Ectodermal cell (in vitro differentiated cells): ENCODE results near the gene GNE. TPM values are rescaled to one million over a fixed set of nuclear protein-coding genes. Genes with fewer than 3 reads are reported as not detected.
"Not testable (repeated sequence)": the region's sequence is repeated elsewhere in the genome, so short reads cannot be mapped to it uniquely, and the experiment has no call there.

Source experiments
- H3K27ac ChIP-seq: 2 replicates; pipeline ENCODE4 v1.7.0; 2013; ENCODE audit warnings: mild to moderate bottlenecking, low read depth, low read length; ENCODE audit not compliant: insufficient read depth, poor library complexity, severe bottlenecking
- H3K27me3 ChIP-seq: 2 replicates; pipeline ENCODE4 v1.7.0; 2013; ENCODE audit warnings: mild to moderate bottlenecking, low read length; ENCODE audit not compliant: insufficient read depth, control insufficient read depth, poor library complexity, severe bottlenecking
- H3K36me3 ChIP-seq: one replicate; pipeline ENCODE4 v1.7.0; 2013; ENCODE audit warnings: low read length; ENCODE audit not compliant: control insufficient read depth, insufficient read depth
- H3K4me1 ChIP-seq: one replicate; pipeline ENCODE4 v1.7.0; 2013; ENCODE audit warnings: low read length; ENCODE audit not compliant: control insufficient read depth, insufficient read depth
- H3K4me3 ChIP-seq: 2 replicates; pipeline ENCODE4 v1.7.0; 2013; ENCODE audit warnings: low read depth, low read length, control low read depth; ENCODE audit not compliant: insufficient read depth
- H3K9me3 ChIP-seq: 2 replicates; pipeline ENCODE4 v1.7.0; 2013; ENCODE audit warnings: mild to moderate bottlenecking, low read length, moderate library complexity; ENCODE audit not compliant: control insufficient read depth
- WGBS, 2 experiments: methylation state at CpG; one replicate each; pipeline ENCODE4 v1.1.7; 2013; ENCODE audit warnings: missing lambda C conversion rate in 2 of 2; 5-methylcytosine and 5-hydroxymethylcytosine counted together
- polyA plus RNA-seq, 4 experiments: library from polyadenylated mRNA; stranded (reverse); fragments of 50-300 nt; gene quantifications; one replicate each; pipeline ENCODE4 v1.2.3, GENCODE V29; 2013

Gene GNE, protein sequence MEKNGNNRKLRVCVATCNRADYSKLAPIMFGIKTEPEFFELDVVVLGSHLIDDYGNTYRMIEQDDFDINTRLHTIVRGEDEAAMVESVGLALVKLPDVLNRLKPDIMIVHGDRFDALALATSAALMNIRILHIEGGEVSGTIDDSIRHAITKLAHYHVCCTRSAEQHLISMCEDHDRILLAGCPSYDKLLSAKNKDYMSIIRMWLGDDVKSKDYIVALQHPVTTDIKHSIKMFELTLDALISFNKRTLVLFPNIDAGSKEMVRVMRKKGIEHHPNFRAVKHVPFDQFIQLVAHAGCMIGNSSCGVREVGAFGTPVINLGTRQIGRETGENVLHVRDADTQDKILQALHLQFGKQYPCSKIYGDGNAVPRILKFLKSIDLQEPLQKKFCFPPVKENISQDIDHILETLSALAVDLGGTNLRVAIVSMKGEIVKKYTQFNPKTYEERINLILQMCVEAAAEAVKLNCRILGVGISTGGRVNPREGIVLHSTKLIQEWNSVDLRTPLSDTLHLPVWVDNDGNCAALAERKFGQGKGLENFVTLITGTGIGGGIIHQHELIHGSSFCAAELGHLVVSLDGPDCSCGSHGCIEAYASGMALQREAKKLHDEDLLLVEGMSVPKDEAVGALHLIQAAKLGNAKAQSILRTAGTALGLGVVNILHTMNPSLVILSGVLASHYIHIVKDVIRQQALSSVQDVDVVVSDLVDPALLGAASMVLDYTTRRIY
- 20.9 TPM for polyA plus RNA-seq (2013, experiment 1 of 4)
- polyA plus RNA-seq (2013, experiment 2 of 4) = 20.0 TPM
- 16.8 TPM for polyA plus RNA-seq (2013, experiment 3 of 4)
- polyA plus RNA-seq (2013, experiment 4 of 4) = 16.8 TPM

DNA sequence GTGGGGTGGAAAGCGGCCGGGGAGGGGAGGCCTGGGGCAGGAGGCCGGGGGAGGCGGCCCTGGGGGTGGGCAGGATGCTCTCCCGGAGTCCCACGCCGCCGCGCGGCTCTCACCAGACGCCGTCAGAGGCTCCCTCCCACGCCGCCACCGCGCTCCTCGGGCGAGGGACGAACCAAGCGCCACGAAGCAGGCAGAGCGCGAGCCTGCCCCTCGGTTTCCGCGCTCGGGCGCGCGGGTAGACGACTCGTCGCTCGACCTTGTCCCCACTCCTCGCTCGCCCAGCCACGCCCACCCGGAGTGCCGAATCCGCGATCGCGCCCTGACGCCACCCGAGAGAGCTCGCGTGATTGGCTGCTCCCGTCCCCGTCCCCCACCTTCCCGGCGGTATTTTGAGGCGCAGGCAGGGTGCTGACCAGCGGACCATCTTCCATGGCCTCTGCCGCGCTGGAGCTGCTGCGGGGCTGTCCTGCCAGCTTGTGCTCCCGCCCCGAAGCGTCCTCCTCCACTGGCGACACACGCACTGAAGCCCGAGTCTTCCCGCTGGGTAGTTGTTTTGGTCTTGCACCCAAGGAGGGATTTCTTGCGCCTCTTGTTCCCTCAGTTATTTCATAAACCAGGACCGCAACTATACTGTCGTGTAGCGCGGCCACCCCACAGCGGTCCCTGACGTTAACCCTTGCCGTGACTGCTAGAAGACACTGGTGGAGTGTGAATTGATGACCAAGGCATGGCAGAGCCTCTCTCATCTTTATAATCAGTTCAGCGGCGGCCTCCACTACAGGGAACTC lies at the start of gene GNE:
GNE (minus strand) TSS at position 241 of the 788 bp plus-strand sequence. CDS start 9,093 bp downstream, outside the sequence.
- Histone ChIP-seq H3K27me3 (no peaks in the 10 kb centered on the region), H3K36me3 (no peaks in the 10 kb centered on the region), H3K4me1 (no peaks in the 10 kb centered on the region), H3K27ac (peak within 1 kb of the TSS; percentile 76), H3K4me3 (peak within 1 kb of the TSS; percentile 81), H3K9me3 (no peaks in the 10 kb centered on the region)
- whole genome bisulfite sequencing, 2 experiments = 3 to 4% methylated on average over 73 of the region's 73 CpGs

DNA sequence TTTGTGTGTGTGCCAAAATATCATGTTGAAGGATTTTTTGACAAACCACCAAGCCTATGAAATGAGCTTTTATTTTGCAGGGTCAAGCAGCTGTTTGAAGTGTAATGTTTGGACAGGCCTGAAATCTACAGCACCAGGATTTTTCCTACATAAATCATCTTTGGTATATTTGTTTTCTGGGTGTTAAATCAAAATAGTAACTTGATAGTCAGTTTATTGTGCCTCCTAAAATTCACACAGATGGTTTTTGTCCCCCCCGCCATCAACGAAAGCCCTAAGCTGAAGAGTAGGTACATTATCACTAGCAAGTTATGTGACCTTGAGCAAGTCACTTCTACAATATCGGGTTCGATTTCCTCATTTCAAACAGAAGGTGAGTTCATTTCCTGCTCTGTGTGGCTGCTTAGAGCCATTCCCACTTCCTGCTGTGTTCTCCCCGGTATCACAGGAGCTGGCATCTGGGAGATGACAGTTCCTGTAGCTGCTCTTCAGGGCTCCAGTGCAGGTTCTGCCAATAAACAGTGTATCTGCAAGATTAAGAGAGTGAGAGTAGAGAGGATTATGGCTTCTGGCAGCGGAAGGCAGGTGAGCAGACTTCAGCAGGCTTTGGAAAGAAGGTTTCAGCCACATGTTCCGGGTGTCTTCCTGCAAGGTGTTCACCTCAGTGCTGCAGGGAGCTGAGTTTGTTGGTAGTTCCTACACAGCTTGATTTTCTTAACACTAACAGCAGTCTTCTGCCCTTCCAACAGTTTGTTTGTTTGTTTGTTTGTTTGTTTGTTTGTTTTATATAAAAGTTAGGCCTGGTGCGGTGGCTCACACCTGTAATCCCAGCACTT lies 48.4 kb upstream of the GNE start:
- H3K9me3 ChIP-seq = no peaks in the 10 kb centered on the region
- H3K27ac ChIP-seq = no peak overlapping the region
- 86% methylated on average over 8 of the region's 8 CpGs for WGBS, 2 experiments
- H3K27me3 ChIP-seq = no peaks in the 10 kb centered on the region
- H3K4me1 ChIP-seq = no peaks in the 10 kb centered on the region
- no peak overlapping the region for H3K4me3 ChIP-seq
- H3K36me3 ChIP-seq = no peaks in the 10 kb centered on the region

DNA sequence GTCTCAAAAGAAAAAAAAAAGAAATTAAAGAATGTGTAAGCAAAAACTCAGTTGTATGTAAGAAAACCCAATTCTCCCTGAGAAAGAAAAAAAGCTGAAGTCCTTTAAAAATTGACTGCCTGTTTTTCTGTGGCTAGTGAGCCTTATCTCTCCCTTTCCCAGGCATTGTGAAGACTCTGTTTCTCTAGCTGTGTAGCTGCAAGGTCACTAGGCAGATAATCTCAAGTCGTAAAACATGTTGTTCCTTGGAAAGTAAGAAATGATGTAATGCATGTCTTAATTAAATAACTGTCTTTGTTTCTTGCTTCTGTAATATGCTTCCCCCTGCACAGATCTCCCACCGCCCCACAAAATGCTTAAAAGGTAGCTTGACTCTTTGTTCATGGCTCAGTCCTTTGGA lies 46.1 kb upstream of the GNE start:
- not testable (repeated sequence) for H3K27ac ChIP-seq, H3K4me3 ChIP-seq, H3K36me3 ChIP-seq, H3K4me1 ChIP-seq, H3K27me3 ChIP-seq, H3K9me3 ChIP-seq
- 88 to 96% methylated on average over 2 of the region's 2 CpGs for WGBS, 2 experiments

DNA sequence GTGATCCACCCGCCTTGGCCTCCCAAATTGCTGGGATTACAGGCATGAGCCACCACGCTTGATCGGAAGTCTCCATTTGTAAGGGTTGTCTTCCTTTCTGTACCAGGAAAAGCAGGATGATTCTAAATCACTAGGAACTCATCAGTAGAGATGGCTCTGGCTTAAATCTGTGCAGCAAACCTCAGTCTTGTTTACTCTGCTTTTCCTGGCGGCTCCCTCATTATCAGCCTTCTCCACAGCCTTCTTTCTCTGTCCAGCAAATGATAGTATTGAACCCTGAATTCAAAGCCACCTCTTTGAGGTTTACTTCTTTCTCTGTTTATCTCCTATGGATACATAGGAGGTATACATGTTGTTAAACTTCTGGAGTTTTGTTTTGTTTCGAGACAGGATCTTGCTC lies 43.0 kb upstream of the GNE start:
- no peaks in the 10 kb centered on the region for H3K4me1 ChIP-seq
- no peaks in the 10 kb centered on the region for H3K27me3 ChIP-seq
- H3K27ac ChIP-seq = no peak overlapping the region
- no peaks in the 10 kb centered on the region for H3K36me3 ChIP-seq
- no peak overlapping the region for H3K4me3 ChIP-seq
- WGBS, 2 experiments = 85 to 90% methylated on average over 5 of the region's 5 CpGs
- H3K9me3 ChIP-seq = no peaks in the 10 kb centered on the region

DNA sequence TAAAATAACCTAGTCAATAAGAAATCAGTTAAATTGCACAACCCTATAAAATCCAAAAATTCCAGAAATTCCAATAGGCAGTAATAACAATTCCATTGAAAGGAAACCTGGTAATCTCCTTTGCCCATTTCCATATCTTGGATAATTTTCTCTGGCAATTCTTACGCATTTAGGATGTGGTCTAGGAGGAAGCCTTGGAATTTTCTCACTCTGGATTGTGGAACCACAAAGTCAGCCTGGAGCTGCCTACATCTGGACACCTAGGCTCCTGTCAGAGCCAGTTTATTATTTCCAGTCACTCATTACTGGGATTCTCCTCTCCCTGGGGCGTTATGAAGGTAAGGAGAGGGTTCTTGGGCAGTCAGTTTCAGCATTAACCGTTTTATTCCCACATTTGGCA lies 40.3 kb upstream of the GNE start:
- Histone ChIP-seq H3K27ac (no peak overlapping the region), H3K4me1 (no peaks in the 10 kb centered on the region), H3K36me3 (no peaks in the 10 kb centered on the region), H3K4me3 (no peak overlapping the region), H3K9me3 (no peaks in the 10 kb centered on the region), H3K27me3 (no peaks in the 10 kb centered on the region)
- 93% methylated on average over 3 of the region's 3 CpGs for WGBS, 2 experiments

DNA sequence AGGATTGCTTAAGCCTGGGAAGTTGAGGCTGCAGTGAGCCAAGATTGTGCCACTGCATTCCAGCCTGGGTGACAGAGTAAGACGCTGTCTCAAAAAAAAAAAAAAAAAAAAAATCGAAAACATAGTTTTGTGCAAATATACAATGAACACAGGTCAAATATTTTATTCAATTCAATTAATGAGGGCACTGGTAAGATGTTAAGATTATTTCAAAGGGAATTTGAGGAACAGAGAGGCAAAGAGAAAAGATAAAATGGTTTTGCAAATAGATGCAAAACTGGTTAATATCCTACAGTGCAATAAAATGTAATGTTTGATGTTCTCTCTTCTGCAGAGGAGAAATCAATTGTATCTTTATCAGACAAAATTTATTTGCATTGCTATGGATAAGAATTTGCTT lies 39.5 kb upstream of the GNE start:
- no peak overlapping the region for H3K4me3 ChIP-seq
- 86% methylated on average over 1 of the region's 2 CpGs; no CpG with 5 or more reads in 1 of the 2 experiments for WGBS, 2 experiments
- H3K27me3 ChIP-seq = no peaks in the 10 kb centered on the region
- no peaks in the 10 kb centered on the region for H3K9me3 ChIP-seq
- no peaks in the 10 kb centered on the region for H3K4me1 ChIP-seq
- H3K27ac ChIP-seq = no peak overlapping the region
- no peaks in the 10 kb centered on the region for H3K36me3 ChIP-seq

DNA sequence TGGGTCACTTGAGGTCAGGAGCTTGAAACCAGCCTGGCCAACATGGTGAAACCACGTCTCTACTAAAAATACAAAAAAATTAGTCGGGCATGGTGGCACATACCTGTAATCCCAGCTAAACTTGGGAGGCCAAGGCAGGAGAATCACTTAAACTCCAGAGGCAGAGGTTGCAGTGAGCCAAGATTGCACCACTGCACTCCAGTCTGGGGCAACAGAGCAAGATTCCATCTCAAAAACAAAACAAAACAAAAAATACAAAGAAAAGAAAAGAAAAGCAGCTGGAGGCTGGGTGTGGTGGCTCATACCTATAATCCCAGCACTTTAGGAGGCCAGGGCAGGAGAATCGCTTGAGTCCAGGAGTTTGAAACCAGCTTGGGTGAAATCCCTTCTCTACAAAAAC lies 36.7 kb upstream of the GNE start:
- not testable (repeated sequence) for H3K4me1 ChIP-seq, H3K9me3 ChIP-seq, H3K36me3 ChIP-seq, H3K27ac ChIP-seq, H3K27me3 ChIP-seq, H3K4me3 ChIP-seq
- WGBS, 2 experiments = 93 to 96% methylated on average over 3 of the region's 3 CpGs

DNA sequence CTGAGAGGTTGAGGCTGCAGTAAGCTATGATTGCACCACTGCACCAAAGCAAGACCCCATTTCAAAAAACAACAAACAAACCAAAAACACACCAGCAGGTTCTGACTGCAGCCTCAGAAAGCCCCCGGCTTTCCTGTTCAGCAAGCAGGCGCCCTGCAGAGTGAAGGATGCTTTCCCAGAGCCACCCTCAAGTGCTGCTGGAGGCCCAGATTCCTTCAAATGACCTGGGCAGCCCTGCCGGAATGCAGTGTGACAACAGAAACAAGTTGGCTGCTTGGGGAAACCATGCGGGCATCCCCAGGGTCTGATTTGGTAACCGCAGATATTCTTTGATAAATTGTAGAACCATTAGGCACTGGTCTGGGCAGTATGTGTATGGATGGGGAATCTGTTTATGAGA lies 35.7 kb upstream of the GNE start:
- WGBS, 2 experiments = 66 to 70% methylated on average over 5 of the region's 5 CpGs
- no peaks in the 10 kb centered on the region for H3K36me3 ChIP-seq
- H3K9me3 ChIP-seq = no peaks in the 10 kb centered on the region
- H3K27ac ChIP-seq = no peak overlapping the region
- no peaks in the 10 kb centered on the region for H3K27me3 ChIP-seq
- no peak overlapping the region for H3K4me3 ChIP-seq
- no peaks in the 10 kb centered on the region for H3K4me1 ChIP-seq

DNA sequence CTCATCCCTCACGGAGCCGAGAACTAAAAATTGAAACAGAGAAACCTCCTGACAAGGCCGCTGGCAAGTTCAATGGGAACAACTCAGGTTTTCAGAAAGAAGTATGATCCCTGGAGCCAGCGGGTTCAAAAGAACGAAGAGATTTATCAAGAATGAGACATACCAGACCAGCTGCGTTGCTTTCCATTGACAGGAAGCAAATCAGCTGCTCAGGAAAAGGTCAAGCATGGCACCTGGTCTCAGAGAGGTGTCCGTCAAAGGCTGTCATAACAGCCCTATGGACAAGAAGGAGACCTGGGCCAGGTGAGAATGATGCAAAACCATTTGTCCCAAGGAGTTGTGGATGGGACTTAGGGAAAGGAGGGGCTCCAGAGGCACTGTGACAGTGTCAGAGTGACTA lies 34.9 kb upstream of the GNE start:
- H3K4me3 ChIP-seq = no peak overlapping the region
- no peaks in the 10 kb centered on the region for H3K36me3 ChIP-seq
- H3K4me1 ChIP-seq = no peaks in the 10 kb centered on the region
- WGBS, 2 experiments = 94% methylated on average over 7 of the region's 7 CpGs
- H3K27me3 ChIP-seq = no peaks in the 10 kb centered on the region
- H3K9me3 ChIP-seq = no peaks in the 10 kb centered on the region
- H3K27ac ChIP-seq = no peak overlapping the region
